Measurements from ENCODE around the gene SUPT6H.

DNA sequence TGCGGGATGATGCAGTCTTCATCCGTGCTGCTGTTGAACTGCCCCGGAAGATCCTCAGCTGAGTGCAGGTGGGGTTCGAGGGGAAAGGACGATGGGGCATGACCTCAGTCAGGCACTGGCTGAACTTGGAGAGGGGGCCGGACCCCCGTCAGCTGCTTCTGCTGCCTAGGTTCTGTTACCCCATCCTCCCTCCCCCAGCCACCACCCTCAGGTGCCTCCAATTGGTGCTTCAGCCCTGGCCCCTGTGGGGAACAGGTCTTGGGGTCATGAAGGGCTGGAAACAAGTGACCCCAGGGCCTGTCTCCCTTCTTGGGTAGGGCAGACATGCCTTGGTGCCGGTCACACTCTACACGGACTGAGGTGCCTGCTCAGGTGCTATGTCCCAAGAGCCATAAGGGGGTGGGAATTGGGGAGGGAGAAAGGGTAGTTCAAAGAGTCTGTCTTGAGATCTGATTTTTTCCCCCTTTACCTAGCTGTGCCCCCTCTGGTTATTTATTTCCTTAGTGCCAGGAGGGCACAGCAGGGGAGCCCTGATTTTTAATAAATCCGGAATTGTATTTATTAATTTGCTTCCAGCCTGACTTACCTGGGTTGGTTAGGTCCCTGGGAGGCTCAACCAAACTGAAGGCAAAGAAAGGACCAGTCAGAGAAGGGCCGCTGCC is 87.6 kb downstream of the SUPT6H start:
- TF ChIP-seq ZNF660 (tag by site-specific recombination; IDR thresholded peaks at IDR 0.05) (no peak), ZNF629 (tag by site-specific recombination; IDR thresholded peaks at IDR 0.05) (no peak), ZNF138 (tag by site-specific recombination; IDR thresholded peaks at IDR 0.05; ENCODE audit: borderline replicate concordance) (no peak), ZNF274 (IDR thresholded peaks at IDR 0.05; ENCODE audit: low read length) (no peak), ZNF274 (tag by site-specific recombination; IDR thresholded peaks at IDR 0.05; ENCODE audit: borderline replicate concordance) (no peak)
- TF ChIP-seq, protein P1, sequence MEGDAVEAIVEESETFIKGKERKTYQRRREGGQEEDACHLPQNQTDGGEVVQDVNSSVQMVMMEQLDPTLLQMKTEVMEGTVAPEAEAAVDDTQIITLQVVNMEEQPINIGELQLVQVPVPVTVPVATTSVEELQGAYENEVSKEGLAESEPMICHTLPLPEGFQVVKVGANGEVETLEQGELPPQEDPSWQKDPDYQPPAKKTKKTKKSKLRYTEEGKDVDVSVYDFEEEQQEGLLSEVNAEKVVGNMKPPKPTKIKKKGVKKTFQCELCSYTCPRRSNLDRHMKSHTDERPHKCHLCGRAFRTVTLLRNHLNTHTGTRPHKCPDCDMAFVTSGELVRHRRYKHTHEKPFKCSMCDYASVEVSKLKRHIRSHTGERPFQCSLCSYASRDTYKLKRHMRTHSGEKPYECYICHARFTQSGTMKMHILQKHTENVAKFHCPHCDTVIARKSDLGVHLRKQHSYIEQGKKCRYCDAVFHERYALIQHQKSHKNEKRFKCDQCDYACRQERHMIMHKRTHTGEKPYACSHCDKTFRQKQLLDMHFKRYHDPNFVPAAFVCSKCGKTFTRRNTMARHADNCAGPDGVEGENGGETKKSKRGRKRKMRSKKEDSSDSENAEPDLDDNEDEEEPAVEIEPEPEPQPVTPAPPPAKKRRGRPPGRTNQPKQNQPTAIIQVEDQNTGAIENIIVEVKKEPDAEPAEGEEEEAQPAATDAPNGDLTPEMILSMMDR (tag by site-specific recombination; IDR thresholded peaks at IDR 0.05) = no peak
- TF ChIP-seq, protein P2, sequence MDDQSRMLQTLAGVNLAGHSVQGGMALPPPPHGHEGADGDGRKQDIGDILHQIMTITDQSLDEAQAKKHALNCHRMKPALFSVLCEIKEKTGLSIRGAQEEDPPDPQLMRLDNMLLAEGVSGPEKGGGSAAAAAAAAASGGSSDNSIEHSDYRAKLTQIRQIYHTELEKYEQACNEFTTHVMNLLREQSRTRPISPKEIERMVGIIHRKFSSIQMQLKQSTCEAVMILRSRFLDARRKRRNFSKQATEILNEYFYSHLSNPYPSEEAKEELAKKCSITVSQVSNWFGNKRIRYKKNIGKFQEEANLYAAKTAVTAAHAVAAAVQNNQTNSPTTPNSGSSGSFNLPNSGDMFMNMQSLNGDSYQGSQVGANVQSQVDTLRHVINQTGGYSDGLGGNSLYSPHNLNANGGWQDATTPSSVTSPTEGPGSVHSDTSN (CRISPR knock-in tag; IDR thresholded peaks at IDR 0.05) = no peak
- TF ChIP-seq, protein P3, sequence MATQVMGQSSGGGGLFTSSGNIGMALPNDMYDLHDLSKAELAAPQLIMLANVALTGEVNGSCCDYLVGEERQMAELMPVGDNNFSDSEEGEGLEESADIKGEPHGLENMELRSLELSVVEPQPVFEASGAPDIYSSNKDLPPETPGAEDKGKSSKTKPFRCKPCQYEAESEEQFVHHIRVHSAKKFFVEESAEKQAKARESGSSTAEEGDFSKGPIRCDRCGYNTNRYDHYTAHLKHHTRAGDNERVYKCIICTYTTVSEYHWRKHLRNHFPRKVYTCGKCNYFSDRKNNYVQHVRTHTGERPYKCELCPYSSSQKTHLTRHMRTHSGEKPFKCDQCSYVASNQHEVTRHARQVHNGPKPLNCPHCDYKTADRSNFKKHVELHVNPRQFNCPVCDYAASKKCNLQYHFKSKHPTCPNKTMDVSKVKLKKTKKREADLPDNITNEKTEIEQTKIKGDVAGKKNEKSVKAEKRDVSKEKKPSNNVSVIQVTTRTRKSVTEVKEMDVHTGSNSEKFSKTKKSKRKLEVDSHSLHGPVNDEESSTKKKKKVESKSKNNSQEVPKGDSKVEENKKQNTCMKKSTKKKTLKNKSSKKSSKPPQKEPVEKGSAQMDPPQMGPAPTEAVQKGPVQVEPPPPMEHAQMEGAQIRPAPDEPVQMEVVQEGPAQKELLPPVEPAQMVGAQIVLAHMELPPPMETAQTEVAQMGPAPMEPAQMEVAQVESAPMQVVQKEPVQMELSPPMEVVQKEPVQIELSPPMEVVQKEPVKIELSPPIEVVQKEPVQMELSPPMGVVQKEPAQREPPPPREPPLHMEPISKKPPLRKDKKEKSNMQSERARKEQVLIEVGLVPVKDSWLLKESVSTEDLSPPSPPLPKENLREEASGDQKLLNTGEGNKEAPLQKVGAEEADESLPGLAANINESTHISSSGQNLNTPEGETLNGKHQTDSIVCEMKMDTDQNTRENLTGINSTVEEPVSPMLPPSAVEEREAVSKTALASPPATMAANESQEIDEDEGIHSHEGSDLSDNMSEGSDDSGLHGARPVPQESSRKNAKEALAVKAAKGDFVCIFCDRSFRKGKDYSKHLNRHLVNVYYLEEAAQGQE (tag by site-specific recombination; IDR thresholded peaks at IDR 0.05) = no peak
- TF ChIP-seq, protein P4, sequence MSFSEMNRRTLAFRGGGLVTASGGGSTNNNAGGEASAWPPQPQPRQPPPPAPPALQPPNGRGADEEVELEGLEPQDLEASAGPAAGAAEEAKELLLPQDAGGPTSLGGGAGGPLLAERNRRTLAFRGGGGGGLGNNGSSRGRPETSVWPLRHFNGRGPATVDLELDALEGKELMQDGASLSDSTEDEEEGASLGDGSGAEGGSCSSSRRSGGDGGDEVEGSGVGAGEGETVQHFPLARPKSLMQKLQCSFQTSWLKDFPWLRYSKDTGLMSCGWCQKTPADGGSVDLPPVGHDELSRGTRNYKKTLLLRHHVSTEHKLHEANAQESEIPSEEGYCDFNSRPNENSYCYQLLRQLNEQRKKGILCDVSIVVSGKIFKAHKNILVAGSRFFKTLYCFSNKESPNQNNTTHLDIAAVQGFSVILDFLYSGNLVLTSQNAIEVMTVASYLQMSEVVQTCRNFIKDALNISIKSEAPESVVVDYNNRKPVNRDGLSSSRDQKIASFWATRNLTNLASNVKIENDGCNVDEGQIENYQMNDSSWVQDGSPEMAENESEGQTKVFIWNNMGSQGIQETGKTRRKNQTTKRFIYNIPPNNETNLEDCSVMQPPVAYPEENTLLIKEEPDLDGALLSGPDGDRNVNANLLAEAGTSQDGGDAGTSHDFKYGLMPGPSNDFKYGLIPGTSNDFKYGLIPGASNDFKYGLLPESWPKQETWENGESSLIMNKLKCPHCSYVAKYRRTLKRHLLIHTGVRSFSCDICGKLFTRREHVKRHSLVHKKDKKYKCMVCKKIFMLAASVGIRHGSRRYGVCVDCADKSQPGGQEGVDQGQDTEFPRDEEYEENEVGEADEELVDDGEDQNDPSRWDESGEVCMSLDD (tag by site-specific recombination; IDR thresholded peaks at IDR 0.05) = no peak
